HG03280 (cell line): ENCODE results near the gene FUT8.

Experiments
- ATAC-seq: cut with Tn5 transposase; IDR thresholded peaks from one replicate; pipeline ENCODE4 v1.9.1; 2021; ENCODE audit warnings: mild to moderate bottlenecking, moderate library complexity; ENCODE audit not compliant: unreplicated experiment

Gene FUT8

GRCh38 chr14:65753061-65753460 is 340.5 kb downstream of the FUT8 start:
- ATAC-seq: no peak

- ATAC-seq: no peak
Observed at GRCh38 chr14:65755331-65755730, 342.8 kb downstream of the FUT8 start.

GRCh38 chr14:65756880-65757279 is 344.4 kb downstream of the FUT8 start:
- ATAC-seq: no peak

GRCh38 chr14:65769151-65769550 is 356.6 kb downstream of the FUT8 start:
- no peak for ATAC-seq

DNA sequence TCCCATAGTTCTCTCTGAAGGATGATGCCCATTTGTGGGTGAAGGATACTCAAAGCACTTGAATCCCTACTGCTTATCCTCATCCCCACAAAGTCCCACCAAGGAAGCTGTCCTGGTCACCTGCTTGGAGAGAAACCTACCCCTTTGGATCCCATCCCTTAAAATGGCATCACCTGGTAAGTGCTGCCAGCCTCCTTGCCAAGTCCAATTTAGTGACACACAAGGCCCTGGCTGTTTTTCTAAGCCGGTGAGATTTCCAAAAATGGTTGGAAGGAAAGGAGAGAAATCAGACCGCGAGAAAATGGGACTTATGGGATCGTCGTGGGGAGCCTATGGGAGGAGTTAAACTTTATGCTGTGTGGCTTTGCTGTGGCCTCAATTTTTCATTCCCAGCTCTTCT is 358.2 kb downstream of the FUT8 start:
- no peak for ATAC-seq

- no peak for ATAC-seq
Observed at GRCh38 chr14:65771271-65771670, 358.7 kb downstream of the FUT8 start.

DNA sequence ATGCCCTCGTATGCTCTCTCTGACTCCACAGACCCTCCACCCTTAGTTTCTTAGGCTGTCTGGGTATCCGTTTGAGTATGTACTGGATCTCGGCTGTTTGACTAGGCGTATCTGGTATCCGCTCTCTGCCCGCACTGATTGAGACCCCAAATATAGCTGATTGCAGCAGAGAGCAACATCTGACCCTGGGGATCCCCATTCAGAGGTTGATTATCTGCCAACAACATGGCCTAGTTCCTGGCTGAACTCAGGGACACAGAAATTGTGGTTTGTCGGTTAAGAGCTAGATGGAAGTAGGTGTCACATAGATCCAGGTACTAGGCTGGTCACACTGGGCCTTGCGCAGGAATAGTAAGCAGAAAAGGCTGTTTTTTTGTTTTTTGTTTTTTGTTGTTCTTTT is 359.9 kb downstream of the FUT8 start:
- ATAC-seq: no peak

GRCh38 chr14:65772921-65773574 is 360.5 kb downstream of the FUT8 start:
- ATAC-seq: no peak

DNA sequence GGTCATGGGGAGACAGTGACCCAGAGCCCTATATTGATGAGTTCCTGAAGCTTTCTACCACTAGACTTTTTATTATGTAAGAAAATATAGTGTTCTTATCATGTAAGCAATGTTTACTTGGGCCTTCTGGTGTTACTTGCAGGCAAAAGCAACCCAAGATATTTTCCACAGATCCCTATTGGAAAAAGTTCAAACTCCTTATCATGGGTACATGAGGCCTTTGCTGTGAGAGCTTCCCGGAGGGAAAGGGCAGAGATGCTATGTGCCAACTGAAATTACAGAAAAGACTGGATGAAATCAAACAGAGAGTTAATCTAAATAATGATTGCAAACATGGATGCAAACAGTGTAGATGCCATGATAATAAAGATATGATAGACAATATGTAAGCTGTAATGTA is 361.5 kb downstream of the FUT8 start:
- no peak for ATAC-seq

DNA sequence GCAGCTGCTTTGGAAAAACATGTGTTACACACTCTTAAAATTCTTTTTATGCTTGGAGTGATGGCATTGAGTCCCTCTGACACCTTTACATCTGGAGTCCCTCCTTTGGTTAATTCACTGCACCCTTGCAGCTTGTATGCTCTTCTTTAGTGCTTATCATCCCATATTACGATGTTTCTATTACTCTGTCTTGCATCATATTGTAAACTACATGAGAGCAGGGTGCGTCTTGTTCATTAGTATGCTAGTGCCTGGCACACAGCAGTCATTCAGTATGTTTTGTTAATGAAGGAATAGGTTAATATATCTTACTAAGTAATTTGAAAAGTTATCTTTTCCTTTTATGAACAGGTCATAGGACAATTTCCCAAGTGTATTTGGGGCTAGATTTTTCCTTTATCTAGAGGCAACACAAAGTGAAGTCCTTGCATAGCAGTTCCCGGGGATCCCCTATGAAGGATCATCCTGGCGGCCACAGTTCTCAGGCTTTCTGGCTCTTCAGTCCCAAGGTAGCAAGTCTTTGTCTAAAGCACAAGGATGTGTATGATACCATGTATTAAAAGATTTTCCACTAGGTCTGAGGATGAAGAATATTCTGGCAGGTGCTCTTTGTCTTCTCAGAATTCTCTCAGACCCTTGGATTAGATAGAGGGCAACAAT is 363.8 kb downstream of the FUT8 start:
- ATAC-seq: no peak

DNA sequence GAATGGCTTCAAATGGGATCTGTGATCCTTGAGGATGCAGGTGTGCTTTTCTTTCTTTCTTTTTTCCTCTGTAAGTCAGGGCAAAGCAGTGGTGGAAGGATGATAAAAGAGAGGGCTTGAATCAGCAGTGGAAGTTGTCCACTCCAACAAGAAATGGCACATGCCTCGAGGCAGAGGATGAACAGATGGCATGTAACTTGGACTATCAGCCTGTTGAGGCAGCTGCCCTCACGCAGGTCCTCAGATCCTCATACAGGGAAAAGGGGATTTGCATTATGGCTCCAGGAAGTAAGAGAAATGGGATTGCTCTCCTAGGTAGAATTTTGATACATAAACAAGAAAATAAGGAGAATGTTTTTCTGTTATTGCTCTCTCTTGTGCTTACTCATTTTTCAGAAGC is 368.0 kb downstream of the FUT8 start:
- no peak for ATAC-seq

DNA sequence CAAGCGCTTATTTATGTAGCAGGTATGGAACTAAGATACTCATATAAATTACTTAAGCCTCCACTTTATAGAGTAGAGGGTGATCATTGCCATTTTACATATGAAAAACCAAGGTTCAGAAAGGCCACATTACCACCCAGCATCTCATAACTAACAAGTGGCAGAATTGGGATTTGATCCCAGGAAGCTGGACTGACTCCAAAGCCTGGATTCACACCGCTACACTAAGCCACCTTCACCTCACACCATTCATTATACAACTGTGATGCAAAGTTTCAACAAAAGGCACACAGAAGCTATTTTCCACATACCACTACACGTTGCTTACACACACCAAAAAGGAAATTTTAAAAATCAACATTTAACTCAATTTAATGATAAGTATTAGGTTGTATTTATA is 370.6 kb downstream of the FUT8 start:
- no peak for ATAC-seq

- ATAC-seq: no peak
Observed at GRCh38 chr14:65783576-65783975, 371.0 kb downstream of the FUT8 start.

DNA sequence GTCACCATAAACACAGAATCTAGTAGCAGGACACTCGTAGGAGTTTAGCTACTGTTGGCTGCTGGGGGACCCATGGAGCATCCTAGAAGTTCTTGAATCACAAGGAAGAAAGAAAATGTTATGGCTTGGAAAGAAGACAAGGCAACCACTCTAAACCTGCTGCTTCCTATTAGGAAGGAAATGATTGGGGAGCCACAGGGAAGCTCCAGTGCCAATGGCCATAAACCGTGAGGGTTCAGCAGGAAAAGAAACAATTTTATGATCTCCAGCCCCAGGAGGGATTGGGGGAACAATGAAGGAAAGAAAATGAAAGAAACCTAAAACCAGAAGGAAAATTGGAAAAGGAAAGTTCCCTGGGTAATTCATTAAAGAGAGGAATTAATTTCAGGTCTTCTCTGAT is 372.0 kb downstream of the FUT8 start:
- no peak for ATAC-seq

DNA sequence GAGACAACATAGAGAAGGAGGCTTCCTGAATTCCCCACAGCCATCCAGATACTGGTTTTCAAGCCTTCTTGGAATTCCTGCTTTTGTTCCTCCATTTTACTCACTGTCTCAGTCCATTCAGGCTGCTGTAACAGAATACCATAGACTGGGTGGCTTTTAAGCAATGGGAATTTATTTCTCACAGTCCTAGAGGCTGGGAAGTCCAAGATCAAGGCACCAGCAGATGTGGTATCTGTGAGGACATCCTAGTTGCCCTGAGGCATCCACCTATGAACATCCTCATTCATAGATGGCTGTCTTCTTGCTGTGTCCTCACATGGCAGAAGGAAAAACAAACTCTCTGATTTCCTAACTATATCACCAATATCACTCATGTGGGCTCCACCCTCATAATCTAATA is 374.9 kb downstream of the FUT8 start:
- ATAC-seq: no peak

GRCh38 chr14:65788876-65789275 is 376.3 kb downstream of the FUT8 start:
- ATAC-seq: no peak

GRCh38 chr14:65789363-65789762 is 376.8 kb downstream of the FUT8 start:
- no peak for ATAC-seq

DNA sequence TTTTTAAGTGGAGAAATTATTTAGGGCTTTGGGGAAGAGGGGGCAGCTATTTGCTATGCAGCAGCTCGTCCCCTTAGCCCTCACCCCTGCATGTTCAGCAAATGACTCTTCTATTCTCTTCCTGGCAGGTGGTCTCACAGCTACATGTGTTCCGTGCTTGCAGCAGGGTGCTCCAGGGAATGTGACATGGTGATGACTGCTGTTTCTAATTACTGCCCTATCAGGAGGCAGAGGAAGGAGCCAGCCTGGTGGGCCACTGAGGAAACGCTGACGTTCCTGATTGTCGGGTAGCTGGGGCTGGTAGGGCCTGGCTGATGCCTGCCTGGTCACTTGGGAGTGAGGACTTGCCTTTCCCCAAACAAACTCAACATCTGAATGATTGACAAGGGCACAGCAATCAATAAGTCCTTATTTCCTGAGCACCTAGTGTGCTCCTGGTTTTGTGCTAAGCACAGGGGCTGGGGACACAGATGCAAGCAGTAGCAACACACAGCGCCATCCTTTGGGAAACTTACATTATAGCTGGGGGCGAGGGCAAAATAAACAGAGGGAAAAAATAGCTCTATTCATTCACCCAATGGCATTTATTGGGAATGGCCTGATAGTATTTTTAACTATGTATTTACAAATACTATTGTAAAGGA is 377.8 kb downstream of the FUT8 start:
- ATAC-seq: no peak

- ATAC-seq: no peak
Observed at GRCh38 chr14:65791191-65791981, 378.9 kb downstream of the FUT8 start.

DNA sequence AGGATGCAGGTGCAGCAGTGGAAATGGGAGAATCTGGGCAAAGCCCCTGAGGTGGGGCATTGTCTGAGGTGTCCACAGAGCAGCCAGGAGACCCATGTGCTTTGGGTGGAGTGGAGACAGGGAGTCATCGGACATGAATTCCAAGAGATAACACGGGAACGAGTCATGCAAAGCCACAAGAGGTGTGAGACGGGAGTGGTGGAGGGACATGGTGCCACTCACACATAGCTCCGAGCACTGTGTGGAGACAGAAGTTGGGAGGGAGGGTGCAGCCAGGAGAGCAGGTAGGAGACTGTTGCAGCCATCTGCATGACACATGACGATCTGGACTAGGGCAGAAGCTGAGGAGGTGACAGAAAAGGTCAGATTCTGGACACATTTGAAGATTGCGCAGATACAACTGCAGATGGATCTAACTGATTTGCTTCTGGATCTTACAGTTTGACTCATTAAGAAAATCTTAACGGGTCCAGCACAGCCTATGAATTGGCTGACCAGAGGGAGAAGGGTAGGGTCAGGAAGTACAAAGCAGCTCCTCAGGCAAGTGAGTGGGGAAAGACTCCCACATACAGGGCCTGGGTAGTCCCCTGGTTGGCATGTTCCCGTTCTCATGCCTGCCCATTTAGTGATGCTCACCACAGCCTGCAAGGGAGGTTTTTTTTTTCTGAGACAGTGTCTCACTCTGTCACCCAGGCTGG is 379.8 kb downstream of the FUT8 start:
- ATAC-seq: no peak
